HG03108 (cell line): Measurements from ENCODE around the gene MRC2.
"Not testable (repeated sequence)": the region's sequence is repeated elsewhere in the genome, so short reads cannot be mapped to it uniquely, and the experiment has no call there.

Experiments used
- ATAC-seq: cut with Tn5 transposase; IDR thresholded peaks from one replicate; pipeline ENCODE4 v1.9.1; 2021; ENCODE audit warnings: moderate library complexity; ENCODE audit not compliant: unreplicated experiment

Gene MRC2

GRCh38 chr17:62613095-62613494, 14.4 kb upstream of the MRC2 start:
- ATAC-seq = not testable (repeated sequence)

DNA sequence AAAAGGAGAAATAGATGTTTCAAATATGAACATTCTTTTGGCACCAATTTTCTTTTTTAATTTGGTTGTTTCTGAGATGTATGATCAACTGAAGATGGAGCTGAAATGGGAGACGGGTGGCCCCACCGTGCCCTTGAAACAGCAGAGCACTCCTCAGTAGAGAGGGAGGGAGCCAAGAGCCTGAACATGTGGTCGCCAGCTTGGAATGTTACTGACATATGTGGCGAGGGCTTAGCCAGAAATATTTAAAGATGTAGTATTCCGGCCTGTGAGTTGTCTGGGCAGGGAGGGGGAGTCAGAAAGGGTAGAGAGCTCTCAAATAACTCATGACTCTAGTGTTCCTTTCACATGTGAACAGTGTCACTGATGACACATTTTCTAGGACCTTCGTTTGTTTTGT, 13.3 kb upstream of the MRC2 start:
- ATAC-seq = no peak

- no peak for ATAC-seq
Measured at GRCh38 chr17:62615503-62615902, 12.0 kb upstream of the MRC2 start.

DNA sequence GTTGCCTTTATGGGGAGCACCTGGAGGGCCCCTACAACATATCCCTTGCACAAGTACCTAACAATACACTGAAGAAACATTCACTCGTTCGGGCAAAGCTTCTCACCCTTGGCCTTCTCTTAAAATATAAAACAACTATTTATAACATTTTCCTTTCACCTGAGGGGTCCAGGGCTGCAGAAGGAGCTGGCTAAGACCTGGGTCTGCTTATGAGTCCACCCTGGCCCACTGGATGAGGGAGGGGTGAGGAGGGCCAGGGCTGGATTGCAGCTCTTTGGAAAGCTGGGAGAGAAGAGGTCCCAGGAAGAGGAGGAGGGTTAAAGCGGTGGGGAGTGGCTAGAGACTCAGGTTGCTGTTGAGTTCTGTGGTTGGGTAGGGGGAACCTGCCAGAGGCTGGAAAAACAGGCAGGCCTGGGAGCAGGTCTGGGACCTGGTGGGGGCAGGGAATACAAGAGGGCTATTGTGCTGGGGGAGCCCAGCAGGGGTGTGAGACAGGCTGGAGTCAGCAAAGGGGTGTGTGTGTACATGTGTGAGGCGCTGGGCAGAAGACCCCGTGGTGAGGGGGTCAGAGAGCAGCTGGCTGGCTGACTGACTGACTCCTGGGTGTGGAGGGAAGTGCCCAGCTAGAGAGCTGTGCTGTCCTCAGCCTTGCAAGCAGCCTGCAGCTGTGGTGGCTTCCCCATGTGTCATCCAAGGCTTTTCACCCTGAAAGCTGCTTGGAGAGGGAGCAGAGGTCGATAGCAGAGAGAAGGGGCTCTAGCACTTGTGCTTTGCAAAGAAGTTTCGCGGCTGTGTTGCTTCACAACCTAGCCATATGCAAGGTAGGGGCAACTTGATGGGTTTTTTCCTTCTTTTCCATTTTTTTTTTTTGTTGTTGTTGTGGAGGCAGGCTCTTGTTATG, 10.2 kb upstream of the MRC2 start:
- no peak for ATAC-seq

GRCh38 chr17:62617894-62618472, 9.5 kb upstream of the MRC2 start:
- no peak for ATAC-seq

DNA sequence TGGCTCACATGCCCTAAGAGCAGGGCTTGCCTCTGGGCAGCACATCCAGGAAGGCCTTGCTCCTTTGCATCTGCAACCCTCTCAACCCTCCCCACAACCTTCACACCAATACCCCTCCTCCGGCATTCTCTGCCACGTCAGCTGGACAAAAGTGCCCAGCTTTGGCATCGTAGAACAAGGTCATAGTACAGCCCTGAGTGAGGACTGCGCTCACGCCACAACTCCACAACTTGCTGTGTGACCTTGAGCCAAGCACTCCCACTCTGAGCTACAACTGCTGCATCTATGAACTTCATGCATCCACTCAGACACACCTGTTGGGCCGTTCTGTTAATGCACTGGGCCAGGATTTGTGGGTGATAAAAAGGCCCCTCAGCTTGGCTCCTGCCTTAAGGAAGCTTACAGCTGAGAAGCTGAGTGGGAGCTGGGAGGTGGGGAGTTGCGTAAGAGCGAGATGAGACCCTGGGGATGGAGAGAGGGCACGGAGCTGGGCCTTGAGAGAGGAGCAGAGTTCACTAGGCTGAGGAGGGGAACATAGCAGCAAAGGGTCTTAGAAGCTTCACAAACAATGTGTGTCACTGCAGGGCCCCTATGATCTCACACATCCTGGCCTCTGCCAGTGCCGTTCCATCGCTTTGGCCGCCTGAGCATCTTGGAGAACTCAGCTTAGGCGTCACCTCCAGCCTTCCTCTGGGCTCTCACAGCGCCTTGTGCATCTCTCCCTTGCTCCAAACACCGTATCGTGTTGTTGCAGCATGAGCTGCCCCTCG, 8.6 kb upstream of the MRC2 start:
- ATAC-seq = no peak

GRCh38 chr17:62619417-62620155, 7.9 kb upstream of the MRC2 start:
- no peak for ATAC-seq

DNA sequence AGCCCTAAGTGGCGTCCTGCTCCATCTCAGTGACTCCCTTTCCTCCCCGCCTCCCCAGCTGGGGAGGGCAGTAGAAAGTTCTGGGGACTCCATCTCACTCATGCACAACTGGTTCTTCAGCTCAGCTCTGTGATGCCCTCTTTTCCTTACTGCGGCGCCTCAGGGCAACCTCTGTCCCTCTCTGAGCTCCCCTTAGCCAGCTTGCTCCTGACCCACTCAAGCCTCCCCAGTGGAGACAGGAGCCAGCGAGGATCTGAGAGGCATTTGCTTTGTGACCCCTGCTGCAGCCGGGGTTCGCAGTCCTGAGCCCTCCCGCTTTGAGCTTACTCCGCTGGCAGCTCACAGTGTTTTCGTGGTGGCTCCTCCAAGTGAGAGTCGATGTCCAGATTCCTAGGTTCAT, 6.2 kb upstream of the MRC2 start:
- ATAC-seq = no peak

DNA sequence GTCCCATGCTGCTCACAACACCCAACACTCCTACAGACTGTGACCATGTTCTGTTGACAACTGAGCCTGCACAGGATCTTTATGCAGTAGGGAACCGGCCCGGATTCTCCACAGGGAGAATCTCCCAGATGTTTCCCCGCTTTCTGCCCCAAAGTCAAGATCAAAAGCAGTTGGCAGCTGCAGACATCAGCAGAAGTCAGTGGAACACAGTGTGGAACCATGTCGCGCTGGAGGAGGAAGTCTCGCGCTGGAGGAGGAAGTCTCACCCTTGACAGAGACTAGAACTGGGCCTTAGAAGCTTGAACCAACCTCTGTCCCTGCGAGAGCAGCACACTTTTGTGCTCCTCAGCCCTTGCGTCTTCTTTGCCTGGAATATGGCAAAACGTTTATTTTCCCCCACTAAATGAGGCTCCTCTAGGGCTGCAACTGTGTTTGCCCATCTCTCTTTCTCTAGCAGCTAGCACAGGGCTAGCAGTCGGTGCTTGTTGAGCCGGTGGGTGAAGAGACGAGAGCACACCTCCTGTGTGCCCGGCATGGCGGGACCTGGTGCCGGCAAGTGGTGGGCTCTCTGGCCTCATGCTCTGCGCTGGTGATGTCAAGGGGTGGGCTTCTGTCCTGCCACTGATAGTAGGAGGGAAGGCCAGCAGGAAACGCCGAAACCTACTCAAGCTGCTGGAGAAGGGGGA, 2.1 kb upstream of the MRC2 start:
- no peak for ATAC-seq

DNA sequence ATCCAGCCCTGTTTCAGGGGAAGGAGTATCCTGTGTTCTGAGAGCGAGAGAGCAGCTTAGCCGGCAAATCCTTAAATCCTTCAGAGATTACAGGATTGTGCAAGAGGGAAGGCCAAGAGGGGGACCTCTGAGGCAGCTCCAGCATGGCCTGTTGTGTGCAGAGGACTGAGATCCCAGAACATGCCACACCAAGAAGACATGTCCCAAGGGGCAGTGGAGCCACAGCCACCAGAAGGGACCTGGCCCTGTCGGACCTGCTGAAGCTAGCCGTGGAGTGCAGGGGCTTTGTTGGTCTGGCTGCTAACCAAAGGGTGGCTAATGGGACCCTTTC, 1.6 kb upstream of the MRC2 start:
- no peak for ATAC-seq

DNA sequence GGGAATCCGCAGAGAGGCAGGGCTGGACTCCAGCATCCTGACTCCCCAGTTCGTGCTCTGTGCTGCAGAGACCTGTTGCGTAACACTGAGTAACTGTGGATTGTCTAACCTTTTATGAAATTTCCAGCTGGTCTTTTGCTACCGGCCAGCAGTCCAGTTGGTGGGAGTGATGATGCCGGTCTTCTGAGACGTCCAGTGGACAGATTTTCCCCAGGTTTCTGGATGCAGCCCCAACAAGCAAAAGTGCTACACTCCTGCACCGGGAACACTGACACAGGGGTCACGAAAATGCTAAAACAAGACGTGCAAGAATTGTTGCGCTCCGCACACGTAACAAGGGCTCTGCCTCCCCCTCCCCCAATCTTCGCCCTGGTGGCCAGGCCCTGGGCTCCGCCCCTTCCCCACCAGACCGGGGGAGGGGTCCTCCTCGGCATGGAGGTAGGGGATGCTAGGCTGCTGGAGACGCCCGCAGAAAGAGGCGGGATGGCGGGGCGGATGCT, 701 bp upstream of the MRC2 start:
- ATAC-seq = no peak

GRCh38 chr17:62627904-62628633, 599 bp downstream of the MRC2 start:
- no peak for ATAC-seq

DNA sequence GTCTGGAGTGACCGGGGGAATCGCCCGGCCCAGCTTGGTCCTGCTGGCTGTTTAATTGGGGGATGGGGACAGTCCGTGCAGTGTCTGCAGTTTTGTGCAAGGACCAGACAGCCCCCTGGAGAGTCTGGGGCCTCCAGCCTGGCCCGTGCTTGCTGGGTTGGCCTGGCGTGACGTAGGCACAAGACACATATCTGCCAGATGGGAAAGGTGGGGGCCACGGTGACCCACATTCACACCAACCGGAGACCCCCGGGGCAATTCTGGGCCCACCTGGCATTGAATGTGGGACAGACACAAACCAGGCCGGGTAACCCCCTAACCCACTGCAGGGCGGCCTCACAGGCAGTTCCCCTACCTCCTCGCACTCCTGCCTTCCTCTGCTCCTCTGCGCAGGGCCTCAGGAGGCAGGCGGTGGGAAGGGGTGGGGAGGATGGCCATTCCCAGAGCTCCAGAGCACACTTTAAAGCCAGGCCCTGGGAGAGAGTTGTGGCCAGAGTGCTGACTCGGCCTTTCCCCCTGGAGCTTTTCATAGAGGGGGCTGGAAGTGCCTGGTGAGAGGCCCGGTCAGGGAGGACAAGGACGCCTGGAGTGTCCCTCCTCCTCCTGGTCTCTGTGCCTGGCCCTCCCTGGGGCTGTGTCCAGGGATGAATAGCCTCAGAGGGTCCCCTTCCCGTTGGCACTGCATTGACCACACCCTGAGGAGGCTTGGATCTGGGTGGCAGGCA, 1.5 kb downstream of the MRC2 start:
- ATAC-seq = no peak

DNA sequence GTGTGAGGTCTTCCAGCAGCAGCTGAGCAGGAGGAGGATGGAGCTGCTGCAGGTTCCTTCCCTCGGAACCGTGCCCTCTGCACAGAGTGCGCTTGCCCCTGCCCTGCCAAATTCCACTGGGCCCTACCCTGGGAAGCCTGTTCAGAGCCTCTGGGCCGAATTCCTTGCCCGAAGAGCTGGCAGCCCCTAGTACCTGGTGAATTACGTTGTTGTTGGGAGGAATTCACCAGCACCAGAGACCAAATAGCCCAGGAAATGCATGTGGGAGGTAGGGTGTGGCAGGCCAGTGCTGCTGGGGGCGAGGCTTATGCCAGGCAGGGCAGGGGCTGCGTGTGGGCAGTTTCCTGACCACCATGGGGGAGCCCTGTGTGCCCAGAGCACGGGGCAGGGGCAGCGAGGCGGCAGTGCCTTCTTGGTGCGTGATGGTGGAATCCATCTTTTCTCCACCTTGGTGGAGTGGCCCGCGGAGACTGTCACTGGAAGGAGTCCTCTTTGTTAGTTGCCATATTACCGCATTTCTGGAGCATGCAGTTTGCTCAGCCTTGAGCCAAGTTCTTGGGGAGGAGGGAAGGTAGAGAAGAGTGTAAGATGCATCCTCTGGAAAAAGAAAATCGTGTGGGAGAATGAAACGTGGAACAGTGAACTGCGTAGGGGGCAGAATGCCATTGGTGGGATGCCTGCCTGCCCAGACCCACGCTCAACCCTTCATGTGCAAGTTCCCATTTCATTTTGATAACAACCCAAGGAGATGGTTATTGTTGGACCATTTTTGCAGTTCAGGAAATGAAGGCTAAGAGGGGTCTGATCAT, 2.3 kb downstream of the MRC2 start:
- no peak for ATAC-seq

GRCh38 chr17:62630365-62631085, 3.1 kb downstream of the MRC2 start:
- no peak for ATAC-seq

DNA sequence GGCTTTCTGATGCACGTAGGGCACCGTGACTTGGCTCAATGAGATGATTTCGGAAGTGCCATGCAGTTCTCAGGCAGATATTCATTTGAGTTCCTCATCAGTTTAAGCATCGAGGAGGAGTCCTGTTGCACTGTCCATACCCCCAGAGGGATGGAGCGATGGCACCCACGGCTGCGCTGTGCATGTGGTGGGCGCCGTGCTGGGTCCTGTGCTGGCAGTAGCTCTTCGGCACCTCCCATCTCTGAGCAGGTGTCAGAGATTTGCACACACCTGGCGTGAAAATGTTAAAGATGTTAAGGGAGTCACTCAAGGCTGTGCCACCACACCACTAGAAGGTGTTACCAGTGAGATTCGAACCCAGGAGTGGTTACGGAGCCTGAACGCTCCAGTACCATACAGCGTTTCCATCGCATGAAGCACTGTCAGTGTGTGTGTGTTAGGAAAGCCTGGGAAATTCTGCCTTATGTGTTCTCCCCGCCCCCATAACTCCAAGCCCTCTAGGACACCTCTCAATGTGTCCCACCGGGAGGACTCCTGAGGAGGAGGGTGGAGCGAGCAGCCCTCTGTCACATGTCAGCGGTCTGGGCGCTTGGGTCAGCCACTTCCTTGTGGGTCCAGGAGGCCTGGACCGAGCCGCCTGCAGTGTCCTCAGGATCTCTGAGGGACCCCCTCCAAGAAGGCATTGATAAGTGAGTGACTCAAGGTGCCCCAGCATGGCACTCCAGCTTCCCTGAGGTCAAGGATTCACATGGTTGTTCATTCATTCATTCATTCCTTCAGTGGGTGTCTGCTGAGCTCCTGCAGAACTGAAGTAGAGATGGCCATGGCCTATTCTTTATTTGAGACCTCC, 3.8 kb downstream of the MRC2 start:
- no peak for ATAC-seq
